Sigmoid colon (tissue), 7 donors: ENCODE results near the gene KRT36. TPM values are rescaled to one million over a fixed set of nuclear protein-coding genes. Genes with fewer than 3 reads are reported as not detected.

Experiments
- DNase-seq: peaks from one replicate; pipeline ENCODE4 v3.0.0-alpha.2; 2019
- H3K27ac ChIP-seq, 4 donors: fragments of 200-600 bp; sonication (generic); one replicate each; pipeline ENCODE4 v1.5.1; 2016 to 2019; ENCODE audit warnings: mild to moderate bottlenecking in 1 of 4
- H3K27me3 ChIP-seq, 3 donors: fragments of 200-600 bp; sonication (generic); one replicate each; pipeline ENCODE4 v1.5.1; 2019; ENCODE audit warnings: mild to moderate bottlenecking in 1 of 3
- H3K36me3 ChIP-seq, 4 donors: fragments of 200-600 bp; sonication (generic); one replicate each; pipeline ENCODE4 v1.5.1; 2016 to 2019
- H3K4me1 ChIP-seq, 4 donors: fragments of 200-600 bp; sonication (generic); one replicate each; pipeline ENCODE4 v1.5.1; 2017 to 2019
- H3K4me3 ChIP-seq, 4 donors: fragments of 200-600 bp; sonication (generic); one replicate each; pipeline ENCODE4 v1.5.1; 2017 to 2019; ENCODE audit warnings: mild to moderate bottlenecking in 2 of 4, moderate library complexity in 1 of 4
- H3K9me3 ChIP-seq, 4 donors: fragments of 200-600 bp in 3 of 4; sonication (generic) in 3 of 4; one replicate each; pipeline versions ENCODE4 v1.5.1 to v1.6.1; 2013 to 2019
- CTCF ChIP-seq, 4 experiments: fragments of 450-650 bp in 3 of 4; fragments of 200-600 bp in 1 of 4; IDR thresholded peaks; one replicate each; pipeline ENCODE4 v1.5.1; 2016 to 2019; ENCODE audit warnings: antibody characterized with exemption in 4 of 4, mild to moderate bottlenecking in 3 of 4, moderate library complexity in 2 of 4
- EP300 ChIP-seq, 4 donors: sonication (generic); formaldehyde crosslinking; IDR thresholded peaks; one replicate each; pipeline ENCODE4 v1.6.1; 2017; ENCODE audit warnings: antibody characterized with exemption in 4 of 4
- POLR2A ChIP-seq, 2 donors: fragments of 450-650 bp; IDR thresholded peaks; one replicate each; pipeline ENCODE4 v1.6.1; 2016; ENCODE audit warnings: antibody characterized with exemption in 2 of 2, mild to moderate bottlenecking in 2 of 2, moderate library complexity in 2 of 2
- POLR2AphosphoS5 ChIP-seq, 4 donors: sonication (generic); formaldehyde crosslinking; IDR thresholded peaks; one replicate each; pipeline ENCODE4 v1.6.1; 2017; ENCODE audit warnings: antibody characterized with exemption in 4 of 4
- WGBS, 2 donors: extraction: QIAGEN DNeasy Blood & Tissue Kit; methylation state at CpG; one replicate each; pipeline ENCODE4 v1.1.7; 2013; 5-methylcytosine and 5-hydroxymethylcytosine counted together
- intact Hi-C: fragments of 100-400 bp; cut with DNase I; formaldehyde crosslinking; loops from one replicate; pipeline ENCODE4 v1.15.1; 2023
- polyA plus RNA-seq, 3 donors: library from polyadenylated mRNA; stranded (reverse); fragments of 200-250 nt; gene quantifications; one replicate each; pipeline ENCODE4 v1.2.3, GENCODE V29; 2013
- total RNA-seq, 4 donors: library from RNA; depleted of rRNA; stranded (reverse); fragments of >200 nt; gene quantifications; one replicate each; pipeline ENCODE4 v1.1.0, GENCODE V29; 2016
- donor health status: healthy with polysubstance abuse.
- donor health status: Bipolar disorder and iron deficiency.
- donor health status: healthy.

KRT36 gene
- total and polyA plus RNA-seq, 7 donors = 0.20 to 0.33 TPM; not detected in 5

GRCh38 chr17:41523225-41523593 lies 33.5 kb upstream of the KRT36 start:
- intact Hi-C loops = no loop called here
- no peaks in the 10 kb centered on the region for H3K9me3 ChIP-seq
- WGBS, 2 donors = 26 to 55% methylated on average over 4 of the region's 4 CpGs
- DNase-seq = no peak
- no peaks in the 10 kb centered on the region for H3K36me3 ChIP-seq
- peaks cover 9 to 24% (median 21%) of the 10 kb centered on the region in 3 donors for H3K27me3 ChIP-seq
- H3K4me1 ChIP-seq = peaks cover 0 to 12% (median 8%) of the 10 kb centered on the region in 4 donors
- H3K27ac ChIP-seq = no peak overlapping the region
- TF ChIP-seq CTCF (IDR thresholded peaks at IDR 0.05) = no peak
- TF ChIP-seq POLR2A (IDR thresholded peaks at IDR 0.05) = no peak
- TF ChIP-seq POLR2AphosphoS5 (IDR thresholded peaks at IDR 0.05) = no peak
- no peak for TF ChIP-seq EP300 (IDR thresholded peaks at IDR 0.05)
- H3K4me3 ChIP-seq = no peak overlapping the region

DNA sequence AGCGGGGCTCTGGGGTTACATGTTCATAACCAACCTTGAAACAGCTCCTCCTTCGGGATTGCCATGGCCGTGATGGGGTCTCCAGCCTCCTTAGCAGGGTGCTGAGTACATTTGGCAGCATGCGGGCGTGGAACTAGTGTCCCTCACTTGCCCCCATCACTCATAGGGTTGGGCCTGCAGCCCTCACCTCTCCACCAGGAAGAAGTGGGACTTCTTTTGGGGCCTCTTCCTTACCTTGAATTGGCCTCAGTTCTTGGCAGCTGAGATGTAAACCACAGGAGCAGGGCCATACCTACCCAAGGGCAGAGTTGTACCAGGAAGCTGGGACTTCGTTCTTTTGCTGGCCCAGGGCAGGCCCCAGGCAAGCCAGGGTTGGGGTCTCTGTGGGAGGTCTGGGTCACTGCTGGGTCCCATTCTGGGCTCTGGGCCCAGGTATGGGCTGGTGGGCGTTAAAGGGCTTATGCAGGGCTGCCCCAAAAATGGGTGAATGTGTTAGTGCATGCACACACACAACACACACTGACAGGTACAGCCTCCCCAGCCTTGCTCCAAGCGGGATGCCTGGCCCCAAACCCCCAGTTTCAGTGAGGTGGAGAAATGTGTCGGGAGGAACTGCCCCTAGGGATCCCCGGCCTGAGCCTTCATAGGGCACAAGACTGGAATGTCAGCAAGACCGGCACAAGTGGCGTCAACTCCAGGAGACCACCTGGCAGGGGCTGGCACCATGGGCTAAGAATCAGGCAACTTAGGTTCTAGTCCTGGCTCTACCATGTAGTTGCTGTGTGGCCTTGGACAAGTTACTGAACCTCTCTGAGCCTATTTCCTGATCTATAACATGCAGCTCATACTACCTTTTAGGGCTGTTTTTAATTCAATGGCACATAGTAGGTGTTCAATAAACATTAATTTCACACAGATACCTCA lies 32.9 kb upstream of the KRT36 start:
- peaks cover 0 to 5% (median 2%) of the 10 kb centered on the region in 4 donors for H3K4me1 ChIP-seq
- H3K27me3 ChIP-seq = peaks cover 8 to 17% (median 15%) of the 10 kb centered on the region in 3 donors
- no peaks in the 10 kb centered on the region for H3K36me3 ChIP-seq
- no peak overlapping the region for H3K27ac ChIP-seq
- no peaks in the 10 kb centered on the region for H3K9me3 ChIP-seq
- no peak overlapping the region for H3K4me3 ChIP-seq
- TF ChIP-seq POLR2AphosphoS5 (IDR thresholded peaks at IDR 0.05) (no peak), EP300 (IDR thresholded peaks at IDR 0.05) (no peak), POLR2A (IDR thresholded peaks at IDR 0.05) (no peak), CTCF (IDR thresholded peaks at IDR 0.05) (no peak)
- no peak for DNase-seq
- 50 to 79% methylated on average over 12 of the region's 12 CpGs for WGBS, 2 donors
- intact Hi-C loops = no loop called here

DNA sequence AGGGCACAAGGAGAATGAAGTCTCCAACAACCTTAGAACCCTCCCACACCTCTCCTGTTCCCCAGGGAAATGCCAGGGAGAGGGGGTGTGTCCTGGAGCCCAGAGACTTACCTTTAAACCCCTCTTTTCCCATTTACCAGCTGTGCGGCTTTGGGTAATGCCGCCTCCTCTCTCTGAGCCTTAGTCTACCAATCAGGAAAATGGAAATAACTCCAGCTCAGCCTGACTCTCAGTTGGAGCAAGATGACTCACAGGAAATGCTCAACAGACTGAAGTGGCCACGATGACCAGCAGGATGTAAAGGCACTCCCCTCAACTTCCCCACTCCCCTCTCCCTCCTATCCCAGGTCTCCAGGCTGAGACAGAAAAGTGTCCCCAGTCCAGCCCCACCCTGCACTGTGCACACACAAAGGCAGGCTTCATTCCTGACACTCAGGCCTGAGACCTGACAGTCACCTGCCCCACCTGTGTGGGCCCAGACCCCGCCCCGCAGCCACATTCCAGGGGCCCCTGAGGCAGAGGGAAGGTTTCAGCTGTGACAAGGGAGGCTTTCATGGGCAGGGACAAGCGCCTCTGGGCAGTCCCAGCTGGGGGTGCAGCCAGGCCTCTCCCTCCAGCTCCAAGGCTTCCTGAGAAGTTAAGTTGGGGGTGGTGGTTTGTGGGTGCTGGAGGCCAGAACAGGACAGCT lies 32.0 kb upstream of the KRT36 start:
- TF ChIP-seq POLR2A (IDR thresholded peaks at IDR 0.05) (no peak), CTCF (IDR thresholded peaks at IDR 0.05) (no peak)
- intact Hi-C loops = no loop called here
- peaks cover 0 to 9% (median 6%) of the 10 kb centered on the region in 3 donors for H3K27me3 ChIP-seq
- no peaks in the 10 kb centered on the region for H3K36me3 ChIP-seq
- H3K4me1 ChIP-seq = no peaks in the 10 kb centered on the region
- no peak for DNase-seq
- H3K9me3 ChIP-seq = no peaks in the 10 kb centered on the region
- H3K27ac ChIP-seq = no peak overlapping the region
- H3K4me3 ChIP-seq = no peak overlapping the region
- 26 to 60% methylated on average over 6 of the region's 6 CpGs for WGBS, 2 donors

- Histone ChIP-seq H3K27ac (no peak overlapping the region), H3K9me3 (no peaks in the 10 kb centered on the region), H3K4me1 (no peaks in the 10 kb centered on the region), H3K4me3 (no peak overlapping the region), H3K36me3 (no peaks in the 10 kb centered on the region), H3K27me3 (peaks cover 0 to 7% (median 4%) of the 10 kb centered on the region in 3 donors)
- TF ChIP-seq CTCF (IDR thresholded peaks at IDR 0.05) (no peak), POLR2A (IDR thresholded peaks at IDR 0.05) (no peak), POLR2AphosphoS5 (IDR thresholded peaks at IDR 0.05) (no peak), EP300 (IDR thresholded peaks at IDR 0.05) (no peak)
- DNase-seq = no peak
- 15 to 56% methylated on average over 10 of the region's 10 CpGs for WGBS, 2 donors
- intact Hi-C loops = no loop called here
Observed at GRCh38 chr17:41520821-41521521, 31.3 kb upstream of the KRT36 start.
